H1 (cell line): ENCODE measurements around the gene METTL6. TPM values are rescaled to one million over a fixed set of nuclear protein-coding genes. Genes with fewer than 3 reads are reported as not detected.
"Not testable (repeated sequence)": the region's sequence is repeated elsewhere in the genome, so short reads cannot be mapped to it uniquely, and the experiment has no call there.

Source experiments
- CTCF ChIA-PET: fragments of 300-600 bp; sonication (Branson Sonifier 250); formaldehyde crosslinking; loops from one replicate; lab custom pipeline; 2021; ENCODE audit not compliant: partially characterized antibody; lab: Charles Lee
- POLR2A ChIA-PET: fragments of 300-600 bp; sonication (Branson Sonifier 250); formaldehyde crosslinking; loops from one replicate; lab custom pipeline; 2021; ENCODE audit warnings: inconsistent platforms; ENCODE audit not compliant: partially characterized antibody; lab: Charles Lee
- DNase-seq, 2 experiments: peaks; one replicate each; pipeline versions ENCODE4 v3.0.0 to v3.0.0-alpha.2; 2010 to 2022; ENCODE audit warnings: low spot score in 2 of 2, low read depth in 1 of 2, mixed read lengths in 1 of 2
- FAIRE-seq: peaks from 2 replicates; lab custom pipeline; 2011; peaks lifted over from hg19 to GRCh38; lab: Jason Lieb, UNC
- H2AFZ ChIP-seq: 2 replicates; pipeline ENCODE4 v1.8.1; 2012; ENCODE audit warnings: low read length, inconsistent platforms
- H2AK5ac ChIP-seq: 2 replicates; pipeline ENCODE4 v1.6.1; 2013; ENCODE audit warnings: low read depth, low read length
- H2BK120ac ChIP-seq: replicated peaks from 2 replicates; pipeline ENCODE3; 2013; ENCODE audit warnings: low read depth, low read length, inconsistent platforms
- H2BK12ac ChIP-seq: 2 replicates; pipeline ENCODE4 v1.6.1; 2013; ENCODE audit warnings: low read depth, low read length
- H2BK15ac ChIP-seq: 2 replicates; pipeline ENCODE4 v1.6.1; 2013; ENCODE audit warnings: low read length
- H2BK20ac ChIP-seq: 2 replicates; pipeline ENCODE4 v1.6.1; 2013; ENCODE audit warnings: low read length
- H2BK5ac ChIP-seq: 2 replicates; pipeline ENCODE4 v1.6.1; 2013; ENCODE audit warnings: low read depth, low read length
- H3K14ac ChIP-seq: 2 replicates; pipeline ENCODE4 v1.6.1; 2013; ENCODE audit warnings: inconsistent platforms; ENCODE audit not compliant: insufficient read length
- H3K18ac ChIP-seq: 2 replicates; pipeline ENCODE4 v1.6.1; 2013; ENCODE audit warnings: low read length; ENCODE audit errors: extremely low read depth
- H3K23ac ChIP-seq: 2 replicates; pipeline ENCODE4 v1.6.1; 2013; ENCODE audit warnings: inconsistent platforms; ENCODE audit not compliant: insufficient read length
- H3K23me2 ChIP-seq: 2 replicates; pipeline ENCODE4 v1.6.1; 2013; ENCODE audit warnings: low read depth, low read length
- H3K27ac ChIP-seq: 2 replicates; pipeline ENCODE4 v1.6.1; 2011; ENCODE audit warnings: low read depth, low read length, inconsistent platforms
- H3K27me3 ChIP-seq, 4 experiments: replicated peaks in 1 of 4; 1 replicate in 1 of 4; 2 replicates in 3 of 4; pipeline versions ENCODE4 v1.6.1 to v1.8.1; 2011 to 2013; ENCODE audit warnings: low read length in 3 of 4, mild to moderate bottlenecking in 3 of 4, inconsistent platforms in 2 of 4, mixed read lengths in 2 of 4, moderate library complexity in 1 of 4; ENCODE audit not compliant: control insufficient read depth in 3 of 4, insufficient read depth in 3 of 4; ENCODE audit errors: extremely low read depth in 1 of 4
- H3K36me3 ChIP-seq, 4 experiments: 2 replicates each; pipeline versions ENCODE4 v1.6.1 to v1.8.1; 2011 to 2013; ENCODE audit warnings: mild to moderate bottlenecking in 4 of 4, low read length in 3 of 4, moderate library complexity in 2 of 4, control low read depth in 1 of 4, inconsistent platforms in 1 of 4; ENCODE audit not compliant: insufficient read depth in 4 of 4, control insufficient read depth in 2 of 4
- H3K4ac ChIP-seq: replicated peaks from 2 replicates; pipeline ENCODE3; 2013; ENCODE audit warnings: low read length, low read depth, mixed read lengths, inconsistent platforms; ENCODE audit not compliant: insufficient read length
- H3K4me1 ChIP-seq, 4 experiments: replicated peaks in 1 of 4; 1 replicate in 1 of 4; 2 replicates in 3 of 4; pipeline versions ENCODE4 v1.6.1 to v1.8.1; 2011 to 2013; ENCODE audit warnings: low read length in 3 of 4, inconsistent platforms in 2 of 4, mixed read lengths in 1 of 4; ENCODE audit not compliant: insufficient read depth in 4 of 4, control insufficient read depth in 3 of 4
- H3K4me2 ChIP-seq, 2 experiments: 2 replicates each; pipeline versions ENCODE4 v1.6.1 to v1.8.1; 2011 to 2013; ENCODE audit warnings: low read depth in 2 of 2, low read length in 2 of 2, control low read depth in 1 of 2, inconsistent platforms in 1 of 2, mild to moderate bottlenecking in 1 of 2; ENCODE audit not compliant: insufficient read depth in 1 of 2
- H3K4me3 ChIP-seq, 4 experiments: fragments of 200-600, 300-600 bp in 1 of 4; sonication (generic), shearing (Covaris generic), sonication (Bioruptor Twin) in 1 of 4; 2 replicates each; pipeline versions ENCODE4 v1.5.1 to v1.8.1; 2011 to 2016; ENCODE audit warnings: low read length in 4 of 4, low read depth in 3 of 4, control low read depth in 2 of 4, inconsistent platforms in 2 of 4, mild to moderate bottlenecking in 2 of 4, mixed read lengths in 1 of 4, moderate library complexity in 1 of 4; ENCODE audit not compliant: insufficient read depth in 2 of 4; ENCODE audit errors: extremely low read depth in 1 of 4
- H3K56ac ChIP-seq: replicated peaks from 2 replicates; pipeline ENCODE3; 2013; ENCODE audit warnings: low read depth, mild to moderate bottlenecking, mixed read lengths, low read length, inconsistent platforms; ENCODE audit not compliant: insufficient read length
- H3K79me1 ChIP-seq: 2 replicates; pipeline ENCODE4 v1.6.1; 2013; ENCODE audit warnings: low read depth, low read length, control low read depth
- H3K79me2 ChIP-seq, 2 experiments: 2 replicates each; pipeline versions ENCODE4 v1.6.1 to v1.8.1; 2012 to 2013; ENCODE audit warnings: low read length in 2 of 2, mild to moderate bottlenecking in 2 of 2, inconsistent platforms in 1 of 2; ENCODE audit not compliant: insufficient read depth in 2 of 2, control insufficient read depth in 1 of 2
- H3K9ac ChIP-seq, 4 experiments: replicated peaks in 1 of 4; 1 replicate in 1 of 4; 2 replicates in 3 of 4; pipeline versions ENCODE4 v1.6.1 to v1.8.1; 2011 to 2013; ENCODE audit warnings: low read depth in 3 of 4, low read length in 3 of 4, control low read depth in 2 of 4, mild to moderate bottlenecking in 2 of 4, moderate library complexity in 2 of 4, inconsistent platforms in 1 of 4; ENCODE audit errors: extremely low read depth in 1 of 4
- H3K9me3 ChIP-seq, 2 experiments: 2 replicates each; pipeline versions ENCODE4 v1.6.1 to v1.8.1; 2012 to 2013; ENCODE audit warnings: mild to moderate bottlenecking in 2 of 2, moderate library complexity in 2 of 2, control low read depth in 1 of 2, inconsistent platforms in 1 of 2, low read depth in 1 of 2, low read length in 1 of 2, mixed read lengths in 1 of 2; ENCODE audit not compliant: insufficient read depth in 2 of 2
- H4K20me1 ChIP-seq, 2 experiments: replicated peaks in 1 of 2; 2 replicates each; pipeline versions ENCODE3 to v1.8.1; 2011 to 2013; ENCODE audit warnings: inconsistent platforms in 2 of 2, low read length in 2 of 2, mild to moderate bottlenecking in 1 of 2; ENCODE audit not compliant: insufficient read depth in 2 of 2, control insufficient read depth in 1 of 2
- H4K5ac ChIP-seq: 2 replicates; pipeline ENCODE4 v1.6.1; 2013; ENCODE audit warnings: low read length, low read depth, mixed read lengths, inconsistent platforms; ENCODE audit not compliant: insufficient read length
- H4K8ac ChIP-seq: 2 replicates; pipeline ENCODE4 v1.8.0; 2013; ENCODE audit warnings: mild to moderate bottlenecking, moderate library complexity, low read length, inconsistent platforms; ENCODE audit not compliant: insufficient read depth; ENCODE audit errors: extremely low read depth
- H4K91ac ChIP-seq: replicated peaks from 2 replicates; pipeline ENCODE3; 2013; ENCODE audit warnings: low read length, mixed read lengths, inconsistent platforms; ENCODE audit not compliant: insufficient read length
- WGBS, 2 experiments: shearing (Covaris generic) in 1 of 2; methylation state at CpG; one replicate each; pipeline versions ENCODE4 v1.1.6 to v1.1.7; 2013 to 2015; ENCODE audit warnings: low lambda C conversion rate in 2 of 2, mixed read lengths in 2 of 2, inconsistent platforms in 1 of 2, low coverage in 1 of 2, missing lambda C conversion rate in 1 of 2; ENCODE audit not compliant: insufficient replicate concordance in 2 of 2, insufficient coverage in 1 of 2, insufficient read length in 1 of 2; ENCODE audit errors: extremely low coverage in 1 of 2, missing lambda C conversion rate in 1 of 2; 5-methylcytosine and 5-hydroxymethylcytosine counted together
- polyA plus RNA-seq, 7 experiments: library from polyadenylated mRNA; depleted of rRNA in 3 of 7; stranded (reverse) in 5 of 7; unstranded in 2 of 7; fragments of >200 nt in 5 of 7; fragments of 200-250 nt in 2 of 7; gene quantifications; 1 replicate in 5 of 7; 2 replicates in 1 of 7; 4 replicates in 1 of 7; pipeline versions ENCODE4 v1.2.1 to v1.2.3, GENCODE V29; 2011 to 2013; ENCODE audit warnings: missing spikeins in 2 of 7, mixed read lengths in 2 of 7
- total RNA-seq: library from RNA; stranded (reverse); fragmentation: NEBNext Ultra II Directional; extraction: Animal tissue kit (Norgen Biotek cat#: 25700); gene quantifications from 2 replicates; pipeline ENCODE4 v1.2.1, GENCODE V29; 2021

The METTL6 gene
- total and polyA plus RNA-seq, 2 of the 8 experiments (the other 6 are each of a cell fraction or from before 2014, with no cell fraction given) = 18.4 to 20.0 TPM

- H3K23me2 ChIP-seq, H3K79me1 ChIP-seq, H3K56ac ChIP-seq, FAIRE-seq, H3K18ac ChIP-seq, H4K91ac ChIP-seq, DNase-seq, H3K27me3 ChIP-seq, H2AK5ac ChIP-seq, H2BK20ac ChIP-seq, H3K14ac ChIP-seq, H3K79me2 ChIP-seq, H2BK120ac ChIP-seq, H2BK12ac ChIP-seq, H2BK5ac ChIP-seq, H4K5ac ChIP-seq, H3K4me1 ChIP-seq, H3K4me2 ChIP-seq, POLR2A ChIA-PET, H2BK15ac ChIP-seq, H3K4ac ChIP-seq, H2AFZ ChIP-seq, H3K23ac ChIP-seq, H3K36me3 ChIP-seq, H4K20me1 ChIP-seq, H3K9ac ChIP-seq, H4K8ac ChIP-seq, H3K4me3 ChIP-seq, H3K27ac ChIP-seq: not testable (repeated sequence)
- CTCF ChIA-PET = interaction anchor here (0.7 to 4.5 kb wide), 2 partner anchors 41 to 131 kb away, joined by 3 to 20 read pairs; no protein-coding TSS in a partner anchor
- WGBS, 2 experiments = 86% methylated on average over 3 of the region's 3 CpGs; no CpG with 5 or more reads in 1 of the 2 experiments
- peaks cover 12 to 15% of the 10 kb centered on the region in 2 experiments for H3K9me3 ChIP-seq
Measured at GRCh38 chr3:15398731-15399133, 28.6 kb downstream of the METTL6 start.

GRCh38 chr3:15393252-15393651 lies 34.1 kb downstream of the METTL6 start:
- H2BK120ac ChIP-seq, H4K91ac ChIP-seq, H3K4ac ChIP-seq, H3K4me2 ChIP-seq, H3K23ac ChIP-seq, H3K27ac ChIP-seq, H2AFZ ChIP-seq, H4K8ac ChIP-seq, H3K4me3 ChIP-seq, H3K79me2 ChIP-seq, H3K4me1 ChIP-seq, FAIRE-seq, POLR2A ChIA-PET, H4K5ac ChIP-seq, H3K14ac ChIP-seq, H2BK20ac ChIP-seq, H3K18ac ChIP-seq, H3K56ac ChIP-seq, H3K27me3 ChIP-seq, H3K9ac ChIP-seq, H3K36me3 ChIP-seq, DNase-seq, H2BK15ac ChIP-seq, H3K23me2 ChIP-seq, H3K79me1 ChIP-seq, H2BK5ac ChIP-seq, H2AK5ac ChIP-seq, H4K20me1 ChIP-seq, H2BK12ac ChIP-seq: not testable (repeated sequence)
- 83% methylated on average over 2 of the region's 2 CpGs; no CpG with 5 or more reads in 1 of the 2 experiments for WGBS, 2 experiments
- H3K9me3 ChIP-seq = peaks cover 9 to 15% of the 10 kb centered on the region in 2 experiments
- CTCF ChIA-PET = interaction anchor here (1.0 kb wide), 1 partner anchor 33 kb away, joined by 3 read pairs; no protein-coding TSS in a partner anchor
